HG03175 (cell line): ENCODE measurements around the gene DNAH6.

ENCODE experiments used
- ATAC-seq: cut with Tn5 transposase; IDR thresholded peaks from one replicate; pipeline ENCODE4 v1.9.1; 2021; ENCODE audit warnings: mild to moderate bottlenecking, moderate library complexity; ENCODE audit not compliant: unreplicated experiment

Gene DNAH6

DNA sequence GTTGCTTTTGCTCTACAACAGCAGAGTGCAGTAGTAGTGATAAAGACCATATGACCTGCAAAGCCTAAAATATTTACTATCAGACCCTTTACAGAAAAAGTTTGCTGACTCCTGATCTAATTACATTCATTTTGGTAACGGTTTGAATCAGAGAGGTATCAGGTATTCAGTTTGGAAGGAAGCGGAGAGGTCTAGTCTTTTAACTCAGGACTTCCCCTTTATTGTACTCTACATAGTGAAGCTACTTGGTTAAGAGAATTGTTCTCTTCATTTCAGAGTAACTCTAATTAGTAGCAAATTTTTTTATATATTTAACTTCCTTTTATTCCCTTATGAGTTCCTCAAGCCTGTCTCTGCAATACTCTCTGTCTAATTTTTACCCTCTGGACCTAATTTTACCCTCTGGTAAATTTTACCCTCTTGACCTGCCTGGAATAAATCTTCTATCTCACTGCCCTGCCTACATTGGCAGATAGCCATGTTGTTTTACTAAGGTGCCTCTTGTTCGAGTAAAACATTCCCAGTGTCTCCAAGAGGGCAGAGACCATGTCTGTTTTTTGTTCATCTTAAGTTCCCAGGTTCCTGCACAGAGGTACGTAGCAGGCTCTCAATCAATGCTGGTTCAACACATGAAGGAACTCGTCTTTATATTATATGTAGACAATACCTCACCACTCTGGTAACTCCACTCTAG, 170.6 kb downstream of the DNAH6 start:
- ATAC-seq = no peak

DNA sequence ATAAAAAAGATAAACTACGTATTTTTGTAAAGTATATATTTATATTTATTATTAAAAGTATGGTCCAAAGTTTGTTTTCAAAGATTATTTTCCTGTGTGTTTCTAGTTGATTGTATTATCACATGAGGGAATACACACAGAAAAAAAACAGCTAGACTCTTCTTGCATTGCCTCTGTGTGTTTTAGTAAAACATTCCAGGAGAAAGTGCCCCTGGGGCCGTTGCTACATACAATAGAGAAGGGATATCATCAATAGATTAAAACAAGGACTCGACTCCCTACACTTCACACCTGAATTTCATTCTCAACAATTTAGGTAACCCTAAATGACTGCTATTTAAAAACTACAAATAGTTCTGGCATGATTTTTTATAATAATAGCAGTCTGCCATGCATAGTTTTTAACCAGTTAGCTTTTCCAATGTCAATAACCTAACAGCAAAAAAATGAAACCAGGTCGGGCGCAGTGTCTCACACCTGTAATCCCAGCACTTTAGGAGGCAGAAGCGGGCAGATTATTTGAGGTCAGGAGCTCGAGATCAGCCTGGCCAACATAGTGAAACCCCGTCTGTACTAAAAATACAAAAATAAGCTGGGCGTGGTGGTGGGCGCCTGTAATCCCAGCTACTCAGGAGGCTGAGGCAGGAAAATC, 171.3 kb downstream of the DNAH6 start:
- no peak for ATAC-seq

DNA sequence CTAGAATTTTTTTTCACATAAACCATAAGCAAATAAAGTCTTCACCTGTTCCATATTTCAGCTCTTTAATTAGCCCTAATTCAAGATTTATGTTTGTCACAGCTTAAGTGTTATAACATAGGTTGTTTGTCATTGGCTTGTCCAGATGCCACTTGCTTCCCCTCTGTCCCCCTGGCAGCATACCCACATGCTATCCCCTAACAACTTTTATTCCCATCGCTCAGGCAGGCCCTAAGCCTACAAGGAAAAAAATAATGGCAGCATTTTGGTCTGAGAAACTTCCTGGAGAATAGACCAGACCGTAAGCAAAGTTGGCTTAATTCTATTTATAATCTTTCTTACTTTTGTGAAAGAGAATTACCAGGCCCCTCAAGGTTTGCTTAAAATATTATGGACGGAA, 173.9 kb downstream of the DNAH6 start:
- no peak for ATAC-seq

DNA sequence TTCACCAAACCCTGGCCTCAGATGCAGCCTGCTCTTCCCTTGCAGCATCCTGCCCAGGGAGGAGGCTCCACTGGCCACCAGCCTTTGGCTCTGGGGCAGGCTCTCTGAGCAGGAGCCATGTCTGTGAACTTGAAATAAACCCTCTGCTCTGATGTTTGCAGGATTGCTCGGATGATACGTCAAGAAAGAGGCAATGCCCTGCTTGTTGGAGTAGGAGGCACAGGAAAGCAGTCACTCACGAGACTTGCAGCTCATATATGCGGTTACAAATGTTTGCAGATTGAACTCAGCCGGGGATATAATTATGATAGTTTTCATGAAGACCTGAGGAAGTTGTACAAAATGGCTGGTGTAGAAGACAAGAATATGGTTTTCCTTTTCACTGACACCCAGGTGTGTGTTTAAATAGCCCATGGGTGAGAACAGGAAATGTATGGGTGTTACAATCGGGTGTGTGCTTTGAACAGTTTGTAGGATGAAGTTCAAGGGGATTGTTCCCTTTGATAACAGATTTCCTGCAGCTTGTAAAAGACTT, 177.9 kb downstream of the DNAH6 start:
- ATAC-seq = no peak

DNA sequence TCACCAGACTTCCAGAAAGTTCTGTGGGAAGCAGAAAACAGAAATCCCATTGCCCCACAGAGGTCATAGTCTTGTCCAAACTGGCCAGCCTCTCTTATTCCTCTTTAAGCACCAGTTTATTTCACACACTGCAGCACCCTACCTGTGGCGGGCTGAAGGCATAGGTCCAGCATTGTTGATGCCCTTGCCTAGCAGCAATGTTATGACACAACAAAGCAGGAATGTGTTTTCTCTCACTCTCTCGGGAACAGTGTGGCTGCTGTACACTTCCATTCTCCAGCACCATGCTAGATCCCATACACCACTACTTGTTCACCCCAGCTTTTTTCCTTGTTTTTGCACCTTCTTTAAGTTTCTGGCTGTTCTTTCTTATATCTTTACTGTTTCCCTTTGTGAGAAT, 181.6 kb downstream of the DNAH6 start:
- no peak for ATAC-seq

DNA sequence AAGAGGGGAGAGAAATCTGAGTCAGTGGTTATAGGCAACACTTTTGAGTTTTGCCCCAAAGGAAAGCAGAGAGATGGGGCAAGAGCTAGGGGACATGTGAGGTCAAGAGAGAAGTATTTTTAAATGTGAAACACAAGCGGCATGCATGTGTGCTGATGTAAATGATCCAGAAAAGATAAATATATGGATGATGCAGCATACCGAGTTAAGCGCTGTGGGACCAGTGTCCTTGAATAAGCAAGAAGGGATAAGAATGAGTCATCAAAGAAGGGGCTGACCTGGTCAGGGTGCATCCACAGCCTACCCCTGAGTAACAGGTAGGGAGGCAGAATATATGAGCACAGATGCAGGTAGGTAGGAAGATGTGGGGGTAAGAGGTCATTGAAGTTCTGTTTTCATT, 183.7 kb downstream of the DNAH6 start:
- no peak for ATAC-seq

DNA sequence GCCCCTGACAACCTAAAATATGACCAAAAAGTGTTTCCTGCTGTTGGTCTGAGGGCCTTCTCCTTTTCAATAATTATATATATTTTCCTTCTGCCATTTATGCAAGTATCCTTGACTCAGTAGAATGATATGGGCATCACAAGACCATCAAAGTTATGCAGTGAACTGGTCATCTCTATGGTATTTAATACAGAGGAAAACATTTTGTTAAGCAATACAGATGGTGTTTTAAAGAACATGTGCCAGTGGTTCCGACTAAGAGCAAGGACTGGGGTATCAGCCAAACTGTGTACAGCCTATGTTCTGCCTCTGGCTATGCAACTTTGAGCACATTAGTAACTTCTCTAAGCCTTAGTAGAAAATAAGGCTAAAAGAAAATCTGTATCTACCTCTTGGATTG, 185.6 kb downstream of the DNAH6 start:
- ATAC-seq = no peak

DNA sequence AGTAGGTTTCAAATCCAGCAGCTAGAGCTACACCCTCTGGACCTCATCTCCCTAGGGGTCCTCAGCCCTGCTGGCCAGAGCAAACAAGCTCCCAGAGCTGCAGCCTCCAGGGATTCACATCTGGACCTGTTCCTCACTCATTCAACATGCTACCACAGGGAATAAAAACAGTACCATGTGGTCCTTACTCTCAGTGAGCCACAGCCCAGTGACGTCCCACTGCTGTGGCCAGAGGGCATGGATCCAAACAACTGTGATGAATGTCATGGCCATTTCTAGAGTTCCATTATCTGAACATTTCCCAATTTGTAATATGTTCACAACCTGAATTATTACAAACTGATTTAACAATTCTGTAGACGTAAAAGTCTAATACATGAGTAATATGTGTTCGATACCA, 186.6 kb downstream of the DNAH6 start:
- ATAC-seq = no peak

DNA sequence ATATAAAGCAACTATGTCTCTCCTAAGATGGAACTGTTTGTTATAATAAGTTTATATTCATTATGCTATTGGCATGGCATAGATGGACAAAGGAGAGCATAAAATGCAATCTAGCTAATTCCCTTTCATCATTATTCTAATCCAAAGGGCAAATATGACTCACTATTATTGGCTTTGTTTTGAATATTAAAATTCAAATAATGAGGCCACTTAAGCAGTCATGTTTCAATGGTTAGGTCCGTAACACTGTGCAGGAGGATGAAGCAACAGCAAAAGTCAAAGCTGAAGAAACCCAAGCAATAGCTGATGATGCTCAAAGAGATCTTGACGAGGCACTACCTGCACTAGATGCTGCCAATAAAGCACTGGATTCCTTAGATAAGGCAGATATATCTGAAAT, 187.5 kb downstream of the DNAH6 start:
- ATAC-seq = no peak

DNA sequence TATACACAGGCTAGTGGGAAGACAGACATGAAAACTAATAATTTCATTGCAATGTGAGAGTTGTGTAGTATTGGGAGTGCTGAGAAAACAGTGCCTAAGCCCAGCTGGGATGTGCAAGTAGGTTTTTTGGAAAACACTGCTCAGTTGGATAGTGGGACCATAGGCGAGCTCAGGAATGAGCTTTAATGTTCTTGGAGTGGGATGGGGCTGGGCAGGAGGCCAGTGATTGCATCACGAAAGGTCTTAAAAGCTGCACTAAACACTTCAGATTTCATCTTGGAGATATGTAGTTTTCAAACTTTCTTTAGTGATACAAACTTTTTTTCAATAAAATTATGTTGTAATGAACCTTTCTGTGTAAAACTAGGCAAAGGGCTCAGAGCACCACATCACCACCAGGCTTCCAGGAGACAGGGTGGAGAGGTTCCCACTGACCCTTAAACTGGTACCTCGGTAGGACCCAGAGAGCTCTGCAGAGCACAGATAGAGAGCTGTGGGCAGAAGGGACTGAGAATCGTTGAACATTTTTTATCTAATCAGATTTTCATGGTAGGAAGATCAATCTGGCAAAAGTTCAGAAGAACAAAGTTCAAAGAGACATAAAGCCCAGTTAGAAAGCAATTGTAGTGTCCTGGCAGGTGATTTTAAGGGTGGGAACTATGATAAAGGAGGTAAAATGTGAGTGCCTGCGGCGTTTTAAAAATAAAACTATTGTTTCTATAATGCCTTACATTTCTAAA, 188.4 kb downstream of the DNAH6 start:
- ATAC-seq = no peak

DNA sequence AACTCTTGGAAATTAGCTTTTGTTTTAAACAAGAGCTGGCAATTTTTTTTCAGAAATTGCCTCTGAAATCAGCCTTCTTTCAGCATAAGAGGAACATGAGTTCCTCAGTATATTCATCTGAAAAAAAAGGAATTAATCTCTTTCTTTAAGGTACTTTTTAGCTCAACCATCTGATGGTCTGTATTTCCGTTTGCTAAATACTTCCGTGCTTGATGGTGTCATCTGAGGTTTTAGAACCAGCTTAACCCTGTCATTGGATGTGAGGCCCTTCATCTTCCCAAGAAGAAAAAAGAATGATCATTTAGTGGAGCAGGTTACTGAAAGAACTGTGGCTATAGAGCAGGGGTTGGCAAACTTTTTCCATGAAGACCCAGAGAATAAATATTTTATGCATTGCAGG, 189.6 kb downstream of the DNAH6 start:
- no peak for ATAC-seq

DNA sequence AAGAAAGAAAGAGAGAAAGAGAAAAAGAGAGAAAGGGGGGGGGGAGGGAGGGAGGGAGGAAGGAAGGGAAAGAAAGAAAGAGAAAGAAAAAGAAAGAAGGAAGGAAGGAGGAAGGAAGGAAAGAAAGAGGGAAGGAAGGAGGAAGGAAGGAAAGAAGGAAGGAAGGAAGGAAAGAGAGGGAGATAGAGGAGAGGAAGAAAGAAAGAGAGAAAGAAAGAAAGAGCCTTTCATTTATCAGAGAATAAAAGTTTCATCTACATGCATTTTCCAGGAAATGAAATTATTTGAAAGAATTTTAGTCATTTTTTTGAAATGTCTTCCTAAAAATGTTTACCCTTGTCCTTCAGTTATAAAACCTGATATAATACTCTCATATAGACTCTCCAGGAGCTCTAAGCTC, 192.1 kb downstream of the DNAH6 start:
- no peak for ATAC-seq

DNA sequence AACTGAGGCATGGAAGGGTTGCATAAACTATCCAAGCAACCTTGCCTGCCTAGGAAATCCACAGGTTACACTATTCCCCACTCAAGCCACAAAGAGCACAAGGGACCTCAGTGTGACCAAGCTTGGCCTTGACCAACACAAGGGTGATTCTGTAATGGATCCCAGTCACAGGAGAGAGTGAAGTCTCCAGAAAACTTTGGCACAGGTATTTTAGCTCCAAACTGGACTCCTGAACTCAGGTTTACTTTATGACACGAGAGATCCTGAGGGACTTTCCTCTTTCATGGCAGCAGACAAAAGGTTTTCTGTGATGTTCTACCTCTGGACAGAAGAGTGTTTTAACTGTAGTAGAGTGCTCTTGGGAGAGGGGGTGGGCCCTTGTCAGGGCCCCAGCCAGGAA, 195.4 kb downstream of the DNAH6 start:
- ATAC-seq = no peak

DNA sequence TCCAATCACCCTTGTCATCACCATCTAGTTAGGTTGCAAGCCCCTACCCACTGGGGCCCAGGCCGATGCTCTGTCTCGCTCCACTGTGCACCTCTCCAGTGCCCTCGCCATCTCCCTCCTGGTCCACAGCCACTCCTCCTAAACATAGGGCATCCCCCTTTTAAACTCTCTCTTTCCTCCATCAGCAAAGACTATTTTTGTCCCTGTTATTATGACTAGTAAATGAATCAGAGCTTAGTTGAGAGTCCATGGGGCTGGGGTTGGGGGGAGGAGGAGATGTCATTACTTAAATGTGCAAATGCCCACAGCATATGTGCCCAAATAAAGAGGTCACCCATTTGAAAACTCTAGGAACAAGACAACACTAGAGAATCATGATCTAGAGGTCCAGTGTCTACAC, 197.1 kb downstream of the DNAH6 start:
- no peak for ATAC-seq

DNA sequence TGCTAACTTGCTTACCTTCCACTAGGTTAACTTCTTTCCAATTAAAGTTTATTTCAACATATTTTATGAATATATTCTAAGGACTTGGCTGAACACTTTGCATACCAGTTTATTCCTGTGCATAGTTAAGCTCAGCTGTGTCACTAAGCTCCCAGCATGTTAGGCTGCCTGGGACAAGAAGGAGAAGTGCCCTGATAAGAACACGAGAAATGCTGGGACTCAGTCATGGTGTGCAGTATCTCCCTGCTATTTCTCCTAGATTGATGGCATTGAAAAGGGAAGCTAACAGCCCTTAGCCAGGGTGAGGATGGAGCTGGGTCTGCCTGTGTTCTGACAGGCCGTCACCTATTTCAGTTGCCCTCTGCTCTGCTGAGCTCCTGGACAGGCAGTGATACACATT, 200.3 kb downstream of the DNAH6 start:
- no peak for ATAC-seq

DNA sequence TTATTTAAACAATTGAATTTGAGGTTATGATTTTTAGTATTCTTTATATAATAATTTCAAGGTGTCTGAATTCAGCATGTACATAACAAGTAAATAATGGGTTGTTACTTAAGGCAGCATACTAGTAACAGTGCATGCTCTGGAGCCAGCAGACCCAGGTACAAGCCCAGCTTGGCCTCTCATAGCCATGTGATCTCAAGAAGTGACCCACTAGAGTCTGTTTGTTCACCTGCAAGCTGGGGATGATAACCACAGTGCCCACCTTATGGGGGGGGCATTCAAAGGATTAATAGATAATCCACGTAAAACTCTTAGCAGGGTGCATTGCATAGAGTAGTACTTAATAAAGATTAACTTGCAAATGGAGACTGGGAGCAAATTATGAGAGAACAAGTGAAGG, 201.0 kb downstream of the DNAH6 start:
- no peak for ATAC-seq

DNA sequence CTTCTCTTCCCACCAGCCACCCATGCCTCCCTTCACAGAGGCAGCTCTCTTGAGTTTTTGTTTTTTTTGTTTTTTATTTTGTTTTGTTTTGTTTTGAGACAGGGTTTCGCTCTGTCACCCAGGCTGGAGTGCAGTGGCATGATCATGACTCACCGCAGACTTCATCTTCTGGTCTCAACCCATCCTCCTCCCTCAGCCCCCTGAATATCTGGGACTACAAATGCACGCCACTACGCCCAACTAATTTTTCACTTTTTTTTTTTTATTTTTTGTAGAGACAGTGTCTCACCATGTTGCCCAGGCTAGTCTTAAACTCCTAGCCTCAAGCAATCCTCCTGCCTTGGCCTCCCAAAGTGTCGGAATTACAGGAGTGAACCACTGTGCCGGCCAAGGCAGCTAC, 203.1 kb downstream of the DNAH6 start:
- no peak for ATAC-seq

DNA sequence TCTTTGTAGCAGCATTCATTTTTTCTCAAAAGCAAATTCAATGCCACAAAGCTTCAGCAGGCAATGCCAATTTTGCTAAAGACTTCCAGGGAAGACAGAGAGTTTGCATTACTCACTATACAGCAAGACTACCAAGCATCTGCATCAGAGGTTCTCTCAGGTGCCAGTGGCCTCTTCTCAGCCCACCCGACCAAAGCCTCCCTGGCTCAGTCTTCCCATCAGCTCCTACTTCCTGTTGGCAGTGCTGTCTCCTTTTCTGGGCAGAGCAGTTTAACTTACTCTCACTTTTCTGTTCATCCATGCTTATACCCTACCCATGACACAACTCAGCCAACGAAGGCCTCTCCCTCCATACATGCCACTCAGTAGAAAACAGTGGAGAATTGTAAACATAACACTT, 207.5 kb downstream of the DNAH6 start:
- ATAC-seq = no peak

DNA sequence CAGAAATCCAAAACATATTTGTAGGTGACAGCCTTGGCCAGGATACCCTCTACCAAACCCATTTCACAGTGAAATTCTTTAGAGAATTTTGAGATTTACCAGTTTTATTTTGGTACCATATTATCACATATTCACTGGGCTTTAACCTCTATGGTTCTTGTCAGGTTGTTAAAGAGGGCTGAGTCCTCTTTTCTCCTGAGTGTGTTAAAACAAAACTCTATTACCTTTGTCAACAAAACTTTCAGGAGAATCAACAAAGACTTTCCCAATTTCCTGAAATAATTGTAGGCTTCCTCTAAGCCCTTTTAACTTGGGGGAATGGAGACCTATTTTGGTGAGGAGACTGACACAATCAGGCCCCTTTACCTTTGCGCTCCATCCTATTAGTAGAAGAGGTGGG, 209.4 kb downstream of the DNAH6 start:
- no peak for ATAC-seq

DNA sequence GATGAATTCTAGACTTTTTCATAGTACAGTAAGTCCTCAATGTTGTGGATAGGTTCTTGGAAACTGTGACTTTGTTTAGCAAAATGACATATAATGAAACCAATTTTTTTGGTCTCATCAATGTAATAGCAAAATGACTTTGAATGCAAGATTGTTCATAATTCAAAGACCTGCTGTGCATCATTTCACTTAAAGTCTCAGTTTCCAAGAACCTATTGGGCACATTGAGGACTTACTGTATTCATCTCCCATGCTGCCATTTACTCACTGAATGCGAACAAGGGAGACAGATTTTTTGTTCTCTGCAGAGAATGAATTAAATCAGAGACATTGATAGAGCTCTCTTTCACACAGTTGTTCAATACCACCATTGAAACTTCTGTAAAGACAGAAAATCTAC, 211.0 kb downstream of the DNAH6 start:
- no peak for ATAC-seq

DNA sequence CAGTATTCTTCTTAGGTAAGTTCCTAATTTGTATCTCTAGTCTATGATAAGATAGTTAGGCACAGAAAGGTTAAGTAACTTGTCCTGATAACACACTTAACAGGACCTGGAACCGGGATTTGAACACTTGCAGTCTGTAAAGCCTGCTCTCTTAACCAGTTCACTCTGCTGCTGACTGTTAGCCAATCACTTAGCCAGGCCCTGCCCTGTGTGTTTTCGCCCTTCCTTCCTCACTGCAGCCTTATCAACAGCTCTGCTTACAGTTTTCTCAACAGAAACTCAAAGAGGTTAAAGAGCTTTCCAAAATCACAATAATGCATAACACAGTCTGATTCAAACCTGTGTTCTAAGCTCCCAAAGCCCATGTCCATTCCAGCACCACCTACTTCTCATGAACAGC, 212.9 kb downstream of the DNAH6 start:
- ATAC-seq = no peak

DNA sequence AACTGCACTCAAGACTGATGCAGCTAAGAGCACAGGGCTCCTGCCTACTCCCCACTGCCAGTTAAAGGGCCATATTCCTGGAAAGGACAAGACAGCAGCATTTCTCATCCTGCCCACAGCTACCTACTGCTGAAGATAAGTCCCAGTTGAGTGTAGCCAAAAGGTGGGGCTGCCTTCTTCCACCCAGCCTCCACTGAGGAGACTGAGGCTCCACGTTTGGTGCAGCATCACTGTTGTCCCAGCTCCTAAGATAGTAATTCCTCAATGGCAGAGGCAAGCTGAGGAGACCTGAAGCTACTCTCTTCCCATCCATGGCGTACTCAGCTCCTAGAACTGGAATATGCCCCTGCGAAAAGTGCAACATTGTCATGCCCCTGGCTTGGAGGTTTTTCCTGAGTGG, 214.9 kb downstream of the DNAH6 start:
- ATAC-seq = no peak
